Ramos (cell line): Measurements from ENCODE around the gene PRKAR1B.

ENCODE experiments used
- in situ Hi-C: fragments of 300-500 bp; cut with MboI; formaldehyde crosslinking; loops from one replicate; pipeline ENCODE4 v1.14.3; 2022; ENCODE audit warnings: low sequenced_read_pairs; ENCODE audit not compliant: unreplicated experiment

PRKAR1B gene

DNA sequence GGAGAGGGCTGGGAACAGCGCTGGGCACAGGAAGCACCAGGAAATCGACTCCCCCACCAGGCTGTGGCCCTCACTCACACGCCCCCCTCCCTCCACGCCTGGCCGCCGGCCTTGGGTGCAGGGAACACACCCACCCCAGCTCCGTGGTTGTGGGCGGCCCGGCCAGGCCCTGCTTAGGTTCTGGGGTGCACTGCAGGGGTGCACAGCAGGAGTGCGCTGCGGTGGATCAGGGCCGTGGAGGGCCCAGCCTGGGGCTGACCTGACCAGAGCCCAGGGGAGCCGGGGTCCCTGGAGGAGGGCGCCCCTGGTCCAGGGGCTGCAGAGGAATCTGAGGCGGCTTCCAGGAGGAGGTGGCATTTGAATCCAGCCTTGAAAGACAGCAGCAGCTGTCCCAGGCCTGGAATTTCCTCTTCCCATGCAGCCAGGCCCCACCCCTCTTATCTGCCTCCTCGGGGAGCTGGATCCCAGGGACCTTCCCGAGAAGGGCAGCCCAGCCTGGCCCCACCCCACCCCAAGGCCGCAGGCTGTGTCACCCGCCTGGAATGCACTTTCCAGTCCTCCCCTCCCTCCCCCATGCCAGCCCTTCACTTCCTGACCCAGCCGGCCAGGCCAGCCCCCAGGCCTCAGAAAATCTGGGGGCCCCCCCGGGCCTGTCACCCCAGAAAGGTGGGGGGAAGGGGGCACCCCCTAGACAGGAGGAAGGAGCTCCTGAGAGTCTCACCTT, 189.0 kb downstream of the PRKAR1B start:
- in situ Hi-C loops, result no loop called here

DNA sequence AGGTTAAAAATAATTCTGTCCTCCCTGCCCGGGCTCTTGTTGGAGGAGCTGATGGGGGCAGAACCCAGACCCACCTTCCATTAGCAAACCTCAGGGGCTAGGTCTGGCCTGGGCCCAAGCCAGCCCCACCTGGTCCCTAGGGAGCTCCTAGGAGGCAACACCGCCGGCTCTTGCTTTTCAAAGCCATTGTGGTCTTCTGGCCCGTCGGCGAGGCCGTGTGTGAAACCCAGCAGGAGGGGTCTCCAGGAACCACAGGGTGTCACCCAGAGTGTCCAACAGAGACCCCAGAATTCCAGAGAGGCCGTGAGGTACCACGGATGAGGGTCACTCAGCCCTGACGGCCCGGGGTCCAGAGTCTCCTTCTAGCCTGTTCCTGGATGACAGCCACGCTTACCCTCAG, 190.8 kb downstream of the PRKAR1B start:
- in situ Hi-C loops, result no loop called here

DNA sequence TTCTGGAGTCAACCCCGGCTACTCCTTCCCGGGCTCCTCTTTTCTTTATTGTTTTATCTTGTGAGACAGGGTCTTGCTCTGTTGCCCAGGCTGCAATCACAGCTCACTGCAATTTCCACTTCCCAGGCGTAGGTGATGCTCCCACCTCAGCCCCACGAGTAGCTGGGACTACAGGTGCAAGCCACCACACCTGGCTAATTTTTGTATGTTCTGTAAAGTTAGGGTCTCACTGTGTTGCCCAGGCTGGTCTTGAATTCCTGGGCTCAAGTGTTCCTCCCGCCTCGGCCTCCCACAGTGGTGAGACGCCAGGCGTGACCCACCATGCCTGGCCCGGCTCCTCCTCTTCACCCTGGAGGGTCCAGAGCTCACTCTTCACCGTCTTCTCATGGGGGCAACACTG, 192.1 kb downstream of the PRKAR1B start:
- in situ Hi-C loops, result no loop called here

DNA sequence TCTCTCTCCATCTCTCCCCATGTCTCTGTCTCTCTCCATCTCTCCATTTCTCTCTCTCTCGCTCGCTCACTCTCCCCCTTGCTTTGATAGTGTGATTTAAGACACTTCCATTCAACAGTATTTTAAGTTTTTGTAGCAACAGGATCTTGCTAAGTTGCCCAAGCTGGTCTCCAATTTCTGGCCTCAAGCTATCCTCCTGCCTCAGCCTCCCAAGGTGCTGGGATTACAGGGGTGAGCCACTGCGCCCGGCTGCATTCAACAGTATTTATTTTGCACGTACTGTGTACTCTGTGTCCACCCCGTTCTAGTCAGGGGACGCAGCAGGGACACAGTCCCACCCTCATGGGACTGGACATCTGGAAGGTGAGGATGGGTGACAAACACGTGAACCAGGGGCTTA, 193.0 kb downstream of the PRKAR1B start:
- in situ Hi-C loops, result no loop called here

DNA sequence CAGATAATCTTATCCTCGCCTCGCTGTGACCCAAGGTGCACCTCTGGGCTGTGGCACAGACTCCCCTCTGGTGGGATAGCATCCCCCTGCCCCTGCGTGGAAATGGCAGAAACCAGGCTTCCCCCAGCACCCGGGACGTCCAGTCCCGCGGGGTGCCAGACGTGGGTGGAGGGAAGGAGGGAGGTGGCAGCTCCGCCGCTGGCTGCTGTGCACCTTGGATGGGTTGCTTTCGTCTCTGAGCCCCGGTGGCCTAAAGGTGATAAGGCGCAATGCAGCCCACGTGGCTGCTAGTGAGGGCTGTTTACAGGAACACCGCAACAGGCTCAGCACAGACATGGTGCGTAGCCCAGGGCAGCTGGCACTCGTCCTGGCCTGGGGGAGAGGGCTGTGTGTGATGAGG, 193.8 kb downstream of the PRKAR1B start:
- in situ Hi-C loops, result no loop called here

DNA sequence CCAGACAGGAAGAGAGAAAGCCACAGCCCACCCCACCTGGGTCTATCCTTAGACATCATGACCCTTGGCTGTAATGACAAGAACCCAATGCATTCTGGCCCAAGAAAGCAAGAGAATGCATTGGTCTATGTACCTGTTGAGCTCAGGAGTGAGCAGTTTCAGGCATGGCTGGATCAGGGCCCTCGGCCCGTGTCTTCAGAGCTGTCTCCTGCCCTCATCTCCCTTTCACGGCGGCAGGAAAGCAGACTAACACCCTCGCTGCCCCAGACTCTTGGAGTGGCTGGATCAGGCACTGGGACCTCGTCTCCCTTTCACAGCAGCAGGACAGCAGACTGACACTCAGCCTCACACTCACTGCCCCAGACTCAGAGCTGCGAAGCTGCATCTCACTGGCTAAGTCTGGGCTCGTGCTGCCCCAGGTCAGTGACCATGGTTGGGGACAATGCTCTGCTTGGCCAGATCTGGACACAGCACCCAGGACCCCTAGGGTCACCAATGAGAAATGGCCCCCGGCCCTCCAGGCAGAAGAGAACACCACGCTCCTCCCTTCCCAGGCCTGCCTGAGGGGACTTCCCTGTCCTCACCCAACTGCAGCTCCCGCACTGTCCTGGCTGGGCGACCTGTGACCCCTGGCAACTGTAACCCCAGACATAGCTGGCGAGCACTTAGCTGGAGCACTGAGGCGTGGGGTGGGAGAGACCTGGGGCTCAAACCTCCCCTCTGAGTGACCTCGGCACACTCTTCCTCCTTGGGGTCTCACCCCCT, 194.5 kb downstream of the PRKAR1B start:
- in situ Hi-C loops, result no loop called here

DNA sequence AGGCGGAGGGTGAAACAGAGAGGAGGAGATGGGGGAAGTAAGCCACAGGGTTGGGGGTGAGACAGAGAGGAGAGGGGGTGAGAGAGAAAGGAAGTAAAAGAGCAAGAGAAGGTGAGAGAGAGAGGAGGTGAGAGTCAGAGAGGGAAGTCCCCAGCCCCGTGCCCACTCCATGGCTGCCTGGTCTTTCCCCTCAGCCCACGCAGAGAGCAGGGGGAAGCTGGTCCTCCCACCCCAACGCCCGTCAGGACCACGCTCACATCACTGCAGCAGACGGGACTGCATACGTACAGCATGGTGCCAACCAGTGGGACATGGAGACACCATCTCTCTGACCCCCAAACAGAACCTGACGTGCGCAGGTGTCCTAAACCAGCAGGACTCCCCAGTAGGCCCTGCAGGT, 195.3 kb downstream of the PRKAR1B start:
- in situ Hi-C loops, result no loop called here

DNA sequence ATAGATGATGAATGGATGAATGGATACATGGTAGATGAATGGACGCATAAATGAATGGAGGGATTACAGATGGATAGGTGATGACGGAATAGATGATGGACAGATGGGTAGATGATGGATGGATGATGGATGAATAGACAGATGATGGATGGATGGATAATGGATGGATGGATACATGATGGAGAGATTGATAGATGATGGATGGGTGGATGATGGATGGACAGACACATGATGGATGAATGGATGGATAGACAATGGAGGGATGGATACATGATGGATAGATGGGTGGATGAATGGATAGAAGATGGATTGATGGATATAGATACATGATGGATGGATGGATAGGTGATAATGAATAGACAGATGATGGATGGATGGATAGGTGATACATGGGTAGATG, 198.6 kb downstream of the PRKAR1B start:
- in situ Hi-C loops, result no loop called here

DNA sequence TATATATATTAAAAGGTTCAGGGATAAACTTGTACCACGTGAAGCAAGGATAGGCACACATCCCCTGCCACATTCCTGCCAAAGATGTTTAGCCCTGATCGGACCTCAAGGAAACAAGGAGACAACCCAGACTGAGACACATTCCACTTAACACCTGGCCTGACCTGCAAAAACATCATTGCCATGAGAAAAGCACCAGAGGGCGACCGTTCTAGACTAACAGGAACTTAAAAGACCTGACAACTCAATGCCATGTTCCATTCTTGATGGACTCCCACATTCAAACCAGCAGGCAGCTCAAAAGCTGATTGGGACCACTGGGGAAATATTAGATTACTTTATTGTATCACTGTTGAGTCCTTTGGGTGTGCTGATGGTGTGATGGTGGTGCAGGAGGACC, 199.4 kb downstream of the PRKAR1B start:
- in situ Hi-C loops, result no loop called here

DNA sequence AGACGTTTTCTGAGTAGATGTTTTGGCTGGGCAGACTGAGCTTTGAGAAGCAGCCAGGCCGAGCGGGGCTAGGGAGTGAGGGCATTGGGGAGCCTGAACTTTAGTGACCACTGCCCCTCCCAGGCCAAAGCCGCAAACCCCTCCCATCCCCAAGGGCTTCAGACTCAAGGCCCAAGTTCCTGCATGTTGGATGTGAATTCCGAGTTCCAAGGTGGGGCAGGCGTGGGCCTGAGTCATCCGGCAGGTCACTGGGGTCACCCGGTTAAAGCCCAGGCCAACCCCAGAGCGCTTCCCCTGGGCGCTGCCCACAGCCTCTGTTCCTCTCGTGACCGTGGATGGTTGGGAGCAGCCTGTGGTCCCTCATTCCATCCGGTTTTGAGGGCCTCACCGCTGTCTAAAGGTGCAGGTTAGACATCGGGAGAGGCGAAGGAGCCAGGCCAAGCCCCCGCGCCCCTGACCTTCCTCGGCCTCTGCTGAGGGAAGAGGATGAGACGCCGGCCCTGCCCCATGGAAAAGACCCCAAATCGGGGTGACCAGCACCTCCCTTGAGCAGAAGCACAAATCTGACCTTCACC, 200.5 kb downstream of the PRKAR1B start:
- in situ Hi-C loops, result no loop called here

DNA sequence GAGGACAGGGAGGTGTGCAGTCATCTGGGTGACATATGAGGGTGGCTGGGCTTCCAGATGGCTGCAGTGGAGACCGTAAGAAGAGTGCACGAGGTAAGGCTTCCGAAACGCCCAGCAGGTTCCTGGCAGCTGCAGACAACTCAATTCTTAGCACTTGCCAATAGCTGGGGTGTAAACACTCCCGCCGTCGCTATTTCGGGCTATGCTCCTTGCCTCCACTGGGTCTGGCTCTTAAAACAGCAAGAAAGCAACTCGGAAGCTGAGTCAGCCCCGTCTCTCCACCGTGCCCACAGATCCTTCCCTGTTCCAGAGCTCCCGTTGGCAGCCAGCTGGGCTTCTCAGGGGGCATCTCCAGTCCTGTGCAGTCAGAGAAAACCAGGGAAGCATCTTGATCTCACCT, 201.3 kb downstream of the PRKAR1B start:
- in situ Hi-C loops, result no loop called here

DNA sequence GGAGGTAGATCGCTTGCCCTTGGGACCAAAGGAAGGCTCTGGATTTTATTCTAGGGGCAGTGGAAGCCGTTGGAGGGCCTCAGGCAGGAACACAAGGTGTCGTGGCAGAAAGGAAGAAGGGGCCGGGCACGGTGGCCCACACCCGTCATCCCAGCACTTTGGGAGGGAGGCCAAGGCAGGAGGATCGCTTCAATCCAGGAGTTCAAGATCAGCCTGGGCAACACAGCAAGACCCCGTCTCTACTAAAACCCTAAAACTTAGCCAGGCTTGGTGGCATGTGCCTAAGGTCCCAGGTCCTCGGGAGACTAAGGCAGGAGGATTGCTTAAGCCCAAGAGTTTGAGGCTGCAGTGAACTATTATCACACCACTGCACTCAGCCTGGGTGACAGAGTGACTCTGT, 202.3 kb downstream of the PRKAR1B start:
- in situ Hi-C loops, result no loop called here

DNA sequence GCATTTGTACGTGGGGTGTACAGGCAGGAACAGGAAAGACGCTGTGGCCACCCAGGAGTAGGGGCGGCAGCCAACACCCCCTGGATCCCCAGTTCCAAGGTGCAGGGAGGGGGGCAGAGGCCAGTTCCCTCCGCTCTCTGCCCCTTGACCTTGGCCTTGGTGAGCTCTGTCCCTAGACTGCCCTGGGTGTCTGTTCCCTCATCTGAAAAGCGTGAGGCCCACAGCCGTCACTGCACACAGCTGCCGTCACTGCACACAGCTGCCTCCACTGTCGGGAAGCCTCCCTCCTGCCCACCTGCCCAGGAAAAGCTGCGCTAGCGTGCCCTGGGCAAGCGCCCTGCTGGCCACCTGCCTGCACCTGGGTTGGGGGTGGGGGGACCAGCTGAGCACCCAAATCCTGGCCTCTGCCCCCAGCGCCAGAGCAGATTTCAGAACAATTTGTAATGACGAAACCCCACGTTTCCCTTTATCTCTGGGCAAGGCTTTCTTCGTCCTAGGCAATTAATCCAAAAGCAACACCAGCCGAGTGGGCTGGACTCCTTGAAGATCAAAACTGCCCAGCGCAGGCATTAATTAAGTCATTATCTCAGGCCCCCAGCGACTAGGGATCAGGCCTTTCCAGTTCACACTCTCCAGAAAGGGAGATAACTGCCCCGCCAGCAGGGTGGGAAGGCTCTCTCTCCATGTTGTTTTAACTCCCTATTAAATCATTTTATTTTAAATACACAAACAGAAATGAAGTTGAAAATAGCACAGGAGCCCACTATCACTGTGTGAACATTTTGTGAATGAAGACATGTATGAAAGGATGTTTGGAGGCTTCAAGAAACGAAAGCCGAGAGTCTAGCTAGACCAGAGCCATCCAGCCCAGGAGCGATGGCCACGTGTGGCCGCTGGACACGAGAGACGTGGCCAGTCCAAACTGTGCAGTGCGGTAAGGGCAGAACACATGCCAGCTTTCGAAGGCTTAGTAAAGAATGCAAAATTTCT, 203.4 kb downstream of the PRKAR1B start:
- in situ Hi-C loops, result no loop called here

DNA sequence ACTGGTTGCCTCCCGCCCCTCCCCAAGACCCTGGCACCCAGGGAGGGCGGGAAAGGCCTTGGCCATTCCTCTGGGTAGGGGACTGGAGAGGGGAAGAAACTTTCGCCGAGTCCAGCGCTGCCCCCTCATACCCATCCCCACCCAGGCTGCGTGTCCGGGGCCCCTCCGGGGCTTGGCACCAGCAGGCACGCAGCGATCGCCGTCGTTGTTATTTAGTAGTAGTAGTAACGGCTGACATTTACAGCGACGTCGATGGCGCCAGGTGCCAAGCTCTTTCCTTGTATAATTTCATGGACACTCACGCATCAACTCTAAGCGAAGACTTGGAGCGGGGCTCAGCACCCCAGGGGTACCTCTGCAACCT, 204.1 kb downstream of the PRKAR1B start:
- in situ Hi-C loops, result no loop called here

DNA sequence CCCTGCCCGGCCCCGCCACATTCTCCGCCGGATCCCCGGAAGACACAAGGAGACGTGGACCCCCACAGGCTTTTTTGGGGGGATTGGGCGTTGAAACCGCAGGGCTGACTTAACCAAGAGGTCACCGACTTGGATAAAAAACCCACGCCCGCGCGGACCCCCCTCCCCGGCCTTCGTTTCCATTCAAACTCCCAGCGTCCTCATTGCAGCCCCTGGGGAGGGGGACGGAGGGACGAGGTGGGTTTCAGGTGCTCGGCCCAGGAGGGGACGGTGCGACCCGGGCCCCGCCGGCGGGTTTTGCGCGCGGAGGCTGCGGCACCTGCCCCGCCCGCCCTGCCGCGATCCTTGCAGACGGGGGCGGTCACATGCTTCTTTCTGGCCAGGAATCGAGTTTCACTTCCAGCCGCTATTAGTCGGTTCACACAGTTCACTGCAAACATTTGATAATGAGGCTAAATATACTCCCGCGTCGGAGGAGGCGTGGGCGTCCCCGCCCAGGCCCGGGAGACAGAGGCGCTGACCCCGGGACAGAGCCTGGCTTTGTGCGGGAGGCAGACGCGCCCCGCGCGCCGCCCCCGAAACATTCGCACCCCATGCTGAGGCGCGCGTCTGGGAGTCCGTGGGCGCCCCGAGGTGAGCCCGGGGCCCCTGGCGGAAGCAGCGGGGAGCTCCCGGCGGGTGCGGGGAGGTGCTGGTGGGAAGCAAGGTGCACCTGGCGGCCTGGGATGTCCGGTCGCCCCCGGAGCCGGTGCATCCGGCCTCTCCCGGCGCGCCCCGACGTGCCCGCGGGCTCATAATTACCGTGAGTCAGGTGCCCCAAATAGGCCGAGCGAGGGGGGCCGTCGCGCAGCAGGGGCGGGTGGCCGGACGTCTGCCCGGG, 204.8 kb downstream of the PRKAR1B start:
- in situ Hi-C loops, result no loop called here

DNA sequence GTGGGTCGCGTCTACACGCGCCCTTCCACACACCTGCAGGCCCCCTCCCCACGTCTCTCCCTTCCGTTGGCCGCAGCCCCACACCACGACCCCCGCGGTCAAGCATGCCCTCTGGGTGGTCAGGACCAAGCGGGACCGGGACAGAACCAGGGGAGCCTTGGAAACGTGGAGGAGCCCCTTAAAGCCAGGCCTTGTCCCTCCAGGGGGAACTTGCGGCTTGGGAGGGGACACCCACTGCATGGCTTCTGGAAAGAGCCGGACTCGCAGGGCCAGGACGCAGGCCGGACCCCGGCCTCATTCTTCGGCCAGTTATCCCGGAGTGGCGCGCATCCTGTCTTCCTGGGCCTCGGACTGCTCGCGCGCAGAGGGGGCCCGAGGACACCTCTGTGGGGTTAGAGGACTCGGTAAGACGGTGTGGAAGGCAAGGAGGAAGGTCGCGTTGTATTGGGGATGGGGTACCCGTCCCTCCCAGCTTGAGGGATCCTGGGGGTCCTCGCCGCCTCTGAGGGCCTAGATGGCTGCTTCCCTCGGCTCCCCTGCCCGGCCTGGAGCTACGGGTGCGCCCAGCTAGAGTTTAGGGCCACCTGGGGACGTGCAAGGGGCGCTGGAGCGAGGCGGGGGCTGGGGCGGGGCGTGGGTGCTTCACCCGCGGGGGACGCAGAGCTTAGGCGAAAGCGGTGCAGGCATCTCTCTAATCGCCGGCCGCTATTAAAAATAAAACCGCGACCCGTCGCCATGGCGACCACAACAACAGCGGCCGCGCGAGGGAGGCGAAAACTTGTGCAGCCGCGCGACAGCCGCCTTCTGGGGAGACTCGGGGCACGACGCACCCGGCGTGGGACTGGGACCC, 205.6 kb downstream of the PRKAR1B start:
- in situ Hi-C loops, result no loop called here

DNA sequence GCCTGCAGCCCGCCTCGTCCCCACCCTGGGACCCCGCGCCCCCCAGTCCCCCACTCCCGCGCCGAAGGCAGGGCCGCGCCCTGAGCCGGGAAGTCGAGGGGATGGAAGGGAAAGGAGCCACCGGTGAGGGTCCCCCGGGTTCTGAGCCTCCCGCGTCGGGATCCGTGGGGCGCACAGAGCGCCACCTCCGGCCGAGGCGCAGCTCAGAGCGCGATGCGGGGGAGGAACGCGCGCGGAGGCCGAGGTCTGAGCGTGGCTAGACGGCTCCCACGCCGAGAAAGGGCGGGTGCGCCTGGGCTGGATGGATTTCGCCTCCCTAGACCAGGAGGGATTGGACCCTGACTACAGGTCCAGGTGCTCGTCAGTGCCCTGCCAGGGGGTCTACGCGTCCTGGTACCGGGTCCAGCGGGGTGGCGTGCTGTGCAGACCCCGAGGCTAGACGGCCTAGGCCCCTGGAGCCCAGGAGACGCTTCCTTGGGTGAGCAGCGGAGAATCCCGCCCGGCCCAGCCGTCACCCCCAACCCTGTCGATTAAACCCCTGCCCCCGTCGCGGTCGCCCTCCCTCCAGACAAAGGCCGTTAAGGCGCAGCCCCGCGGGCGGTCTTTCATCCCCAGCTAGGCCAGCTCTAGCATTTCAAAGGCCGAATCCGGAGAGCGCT, 206.4 kb downstream of the PRKAR1B start:
- in situ Hi-C loops, result no loop called here
